HG03159 (cell line): Measurements from ENCODE around the gene TSC22D1.

Experiments
- ATAC-seq: cut with Tn5 transposase; IDR thresholded peaks from one replicate; pipeline ENCODE4 v1.9.1; 2021; ENCODE audit warnings: mild to moderate bottlenecking, moderate library complexity; ENCODE audit not compliant: unreplicated experiment

The TSC22D1 gene

DNA sequence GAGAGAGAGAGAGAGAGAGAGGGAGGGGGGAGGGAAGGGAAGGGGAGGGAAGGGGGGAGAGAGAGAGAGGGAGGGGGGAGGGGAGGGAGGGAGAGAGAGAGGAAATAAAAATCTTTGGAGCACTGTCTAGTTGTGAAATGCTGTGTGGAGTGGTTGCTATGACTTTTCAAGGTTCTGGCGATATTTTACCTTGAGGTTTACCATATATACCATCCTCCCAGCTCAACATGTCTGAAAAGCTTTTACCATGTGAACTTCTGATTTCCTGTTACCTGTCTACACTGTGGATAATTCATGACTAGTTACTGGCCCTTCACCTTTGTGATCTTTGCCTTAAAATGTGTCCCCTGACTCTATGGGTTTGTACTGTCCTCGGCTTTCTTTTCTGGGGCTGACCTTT, 164.3 kb downstream of the TSC22D1 start:
- no peak for ATAC-seq

DNA sequence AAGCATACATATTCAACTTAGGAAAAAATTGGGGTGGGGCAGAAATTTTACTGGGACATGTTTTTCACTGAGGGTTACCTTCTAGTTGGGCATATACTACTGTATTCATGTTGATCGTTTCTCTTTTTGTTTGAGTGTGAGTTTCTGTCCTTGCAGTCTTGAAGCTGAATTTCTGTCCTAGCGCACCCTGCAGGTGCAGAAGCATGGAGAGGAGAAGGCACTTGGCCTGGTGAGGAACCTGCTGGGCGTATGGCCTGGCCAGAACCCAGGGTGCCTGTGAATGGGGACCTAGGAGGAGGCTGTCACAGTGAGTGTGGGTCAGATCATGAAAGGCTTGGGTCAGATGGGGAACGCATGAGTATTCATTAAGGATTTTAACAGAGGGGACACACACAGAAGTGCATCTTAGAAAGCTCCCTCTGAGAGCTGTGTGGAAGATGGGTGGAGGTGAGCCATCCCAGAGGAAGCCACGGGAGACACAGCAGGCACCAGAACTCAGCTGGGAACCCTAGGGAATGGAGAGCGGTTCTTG, 165.7 kb downstream of the TSC22D1 start:
- no peak for ATAC-seq

DNA sequence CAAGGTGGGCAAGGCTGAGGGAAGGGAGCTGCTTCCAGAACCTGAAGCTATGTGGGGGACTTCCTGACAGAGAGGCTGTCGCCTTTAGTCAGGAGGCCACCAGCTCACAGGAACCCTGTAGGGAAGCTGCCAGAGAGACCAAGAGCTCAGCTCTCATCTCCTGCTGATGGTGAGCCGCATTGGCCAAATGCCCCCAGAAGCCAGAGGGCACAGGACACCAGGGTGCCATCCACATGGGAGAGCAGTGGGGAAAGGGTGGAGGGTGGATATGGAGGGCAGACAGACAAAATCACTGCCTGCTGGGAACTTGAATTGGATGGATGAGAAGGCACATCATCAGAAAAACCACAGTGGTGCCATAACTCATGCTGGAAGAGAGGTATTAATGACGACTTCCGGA, 166.5 kb downstream of the TSC22D1 start:
- no peak for ATAC-seq

GRCh38 chr13:44407891-44408290, 168.2 kb downstream of the TSC22D1 start:
- ATAC-seq = no peak

DNA sequence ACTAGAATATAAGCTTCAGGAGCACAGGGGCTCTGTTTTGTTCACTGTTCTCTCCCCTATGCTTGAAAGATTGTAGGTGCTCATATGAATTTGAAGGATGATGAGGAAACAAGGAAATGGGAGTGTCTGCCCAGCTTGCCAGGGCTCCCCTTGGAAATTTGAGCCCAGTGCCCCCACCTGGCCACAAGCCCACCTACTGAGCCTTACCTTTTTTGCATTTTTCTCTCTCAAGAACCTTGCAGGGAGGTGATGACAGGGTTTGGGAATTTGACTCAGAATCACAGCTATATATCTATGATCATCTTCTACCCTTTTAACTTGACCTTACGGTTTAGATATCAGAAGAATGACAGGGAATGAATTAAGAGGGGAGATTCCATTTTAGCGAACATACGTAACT, 168.8 kb downstream of the TSC22D1 start:
- ATAC-seq = no peak

- ATAC-seq = no peak
Observed at GRCh38 chr13:44406617-44407016, 169.5 kb downstream of the TSC22D1 start.

GRCh38 chr13:44404261-44405132, 171.6 kb downstream of the TSC22D1 start:
- no peak for ATAC-seq

GRCh38 chr13:44403461-44404056, 172.6 kb downstream of the TSC22D1 start:
- no peak for ATAC-seq

GRCh38 chr13:44402899-44403445, 173.2 kb downstream of the TSC22D1 start:
- no peak for ATAC-seq

DNA sequence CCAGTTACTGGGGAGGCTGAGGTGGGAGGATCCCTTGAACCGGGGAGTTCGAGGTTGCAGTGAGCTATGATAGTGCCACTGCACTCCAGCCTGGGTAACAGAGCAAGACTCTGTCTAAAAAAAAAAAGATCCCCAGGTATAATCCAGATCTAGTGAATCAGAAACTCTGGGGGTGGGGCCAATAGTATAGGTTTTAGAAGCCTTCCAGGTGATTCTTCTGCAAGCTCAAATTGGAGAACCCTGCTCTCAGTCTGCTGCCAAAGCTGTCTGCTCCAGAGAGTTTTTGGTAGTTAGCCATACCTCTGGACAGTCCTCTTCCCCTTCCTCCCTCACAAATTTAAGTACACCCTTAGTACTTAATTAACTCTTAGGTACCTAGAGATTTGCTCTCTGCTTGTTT, 174.6 kb downstream of the TSC22D1 start:
- no peak for ATAC-seq

- ATAC-seq = no peak
Observed at GRCh38 chr13:44400736-44401135, 175.4 kb downstream of the TSC22D1 start.

DNA sequence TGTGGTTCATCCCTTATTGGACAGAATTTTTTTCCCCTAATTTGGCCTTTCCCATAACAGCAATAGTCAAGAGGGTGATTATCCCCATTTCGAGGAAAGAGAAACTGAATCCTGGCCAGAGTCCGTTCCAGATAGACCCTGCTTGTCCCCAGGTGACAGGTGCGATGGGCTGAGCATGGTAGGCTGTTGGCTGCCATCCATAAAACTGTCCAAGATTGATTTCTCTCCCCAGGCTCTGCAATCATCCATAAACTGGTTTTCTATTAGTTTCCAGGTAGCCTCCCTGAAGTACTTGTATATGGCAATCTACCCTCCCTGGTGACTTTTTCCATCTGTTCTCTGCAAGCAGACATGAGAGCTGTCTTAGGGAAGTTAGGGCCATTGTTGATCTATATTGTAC, 177.1 kb downstream of the TSC22D1 start:
- no peak for ATAC-seq

DNA sequence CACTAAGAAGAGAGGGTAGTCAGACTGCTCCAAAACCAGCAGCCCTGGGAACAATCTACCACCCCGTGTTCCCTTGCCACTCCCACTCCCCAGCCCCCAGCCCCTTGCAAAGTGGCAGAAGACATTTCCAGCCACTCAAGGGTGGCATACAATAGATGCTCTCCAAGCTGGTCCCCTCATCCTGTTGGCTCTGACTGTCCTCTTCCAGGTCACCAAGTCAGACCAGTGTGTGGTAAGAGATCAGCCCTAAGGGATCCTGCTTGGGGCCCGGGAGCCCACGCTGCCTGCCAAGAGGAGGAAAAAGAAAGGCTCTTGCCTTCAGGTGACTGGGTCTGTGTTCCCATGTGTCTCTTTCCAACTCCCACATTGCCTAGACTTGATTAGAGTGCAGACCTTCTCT, 177.5 kb downstream of the TSC22D1 start:
- no peak for ATAC-seq

DNA sequence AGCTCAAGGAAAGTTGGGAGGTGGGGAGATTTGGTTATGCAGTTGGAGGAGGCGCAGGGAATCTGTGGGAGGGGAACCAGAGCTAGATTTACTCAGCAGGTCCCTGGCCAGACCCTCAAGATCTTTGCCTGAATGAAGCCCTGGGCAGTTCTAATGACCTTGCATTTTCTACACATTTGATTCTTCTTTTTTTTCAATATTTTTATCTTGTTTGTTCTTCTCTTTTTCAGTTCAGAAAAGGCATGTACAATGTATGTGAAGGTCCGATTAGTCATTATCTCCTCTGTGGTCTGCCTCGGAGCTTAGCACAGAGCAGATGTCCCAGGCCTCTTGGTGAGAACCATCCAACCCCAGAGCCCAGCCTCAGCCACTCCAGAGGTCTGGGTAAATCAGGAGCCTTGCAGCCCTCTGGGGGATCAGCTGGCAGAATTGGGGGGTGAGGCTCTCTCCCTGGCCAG, 178.3 kb downstream of the TSC22D1 start:
- ATAC-seq = no peak

DNA sequence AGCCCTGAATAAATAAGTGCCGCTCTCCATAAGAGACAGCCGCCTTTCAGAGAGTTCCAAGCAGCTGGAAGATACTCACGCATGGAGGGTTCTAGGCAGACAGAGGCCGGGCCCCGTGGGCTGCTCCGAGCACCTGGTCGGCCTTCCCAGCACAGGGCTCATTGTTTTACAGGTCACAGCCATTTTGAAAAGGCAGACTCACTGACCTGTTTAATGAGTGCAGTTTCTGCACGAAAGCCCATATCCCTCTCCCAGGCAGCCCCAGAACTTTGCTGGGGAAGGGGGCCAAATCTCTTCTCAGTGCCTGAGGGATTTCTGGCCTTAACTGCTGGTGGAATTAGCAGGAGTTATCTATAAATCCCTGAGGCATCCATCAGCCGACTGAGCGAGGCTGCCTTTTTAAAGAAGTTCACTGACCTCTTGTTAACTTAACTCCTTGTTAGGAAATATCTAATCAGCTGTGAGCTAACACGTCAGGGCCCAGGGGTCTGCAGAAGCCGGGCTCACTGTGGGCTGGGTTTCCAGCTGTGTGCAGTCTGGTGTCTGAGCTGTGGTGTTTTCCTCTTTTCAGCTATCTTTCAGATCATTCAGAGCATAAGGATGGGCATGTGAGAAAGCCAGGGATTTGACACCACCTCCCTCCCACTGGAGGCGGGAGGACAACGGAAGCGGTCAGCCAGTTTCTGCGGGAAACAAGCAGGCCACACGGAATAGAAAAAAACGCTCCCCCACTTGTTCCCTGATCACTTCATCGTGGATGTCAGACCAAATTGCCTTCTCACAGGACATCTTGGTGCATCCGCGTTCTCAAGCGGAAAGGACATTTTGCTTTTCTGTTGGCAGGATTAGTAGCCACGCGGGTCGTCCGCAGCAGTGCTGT, 179.2 kb downstream of the TSC22D1 start:
- no peak for ATAC-seq

DNA sequence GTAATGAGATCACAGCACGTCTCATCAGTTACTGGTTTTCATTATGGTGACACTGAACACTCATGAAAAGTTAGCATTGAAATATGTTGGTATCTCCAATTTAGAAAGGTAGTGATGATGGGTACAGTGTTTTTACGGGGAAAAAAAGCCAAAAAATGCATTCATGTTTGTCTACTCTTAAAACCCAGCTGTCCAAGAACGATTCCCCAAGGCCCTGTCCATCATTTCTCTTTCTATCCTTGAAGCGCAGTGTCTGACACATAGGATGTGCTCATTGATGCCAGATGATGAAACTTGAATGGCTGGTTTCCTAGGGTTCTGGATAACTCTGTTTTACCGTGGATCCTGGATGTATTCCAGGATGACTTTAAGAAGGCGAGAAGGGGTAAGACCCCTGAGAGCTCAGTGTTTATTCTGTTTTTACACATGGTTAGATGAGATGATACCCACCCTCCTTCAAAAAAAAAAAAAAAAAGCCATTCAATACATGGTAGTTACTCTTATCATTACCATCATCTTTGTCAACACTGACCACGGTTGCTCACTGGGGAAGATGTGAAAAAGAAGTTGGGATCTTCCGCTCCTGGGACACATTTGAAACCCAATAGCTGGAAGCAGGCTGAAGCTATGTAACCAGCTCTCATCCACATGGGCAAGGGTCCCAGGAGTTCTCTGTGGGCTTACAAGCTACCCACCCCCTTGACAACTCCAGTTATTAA, 180.0 kb downstream of the TSC22D1 start:
- ATAC-seq = no peak

DNA sequence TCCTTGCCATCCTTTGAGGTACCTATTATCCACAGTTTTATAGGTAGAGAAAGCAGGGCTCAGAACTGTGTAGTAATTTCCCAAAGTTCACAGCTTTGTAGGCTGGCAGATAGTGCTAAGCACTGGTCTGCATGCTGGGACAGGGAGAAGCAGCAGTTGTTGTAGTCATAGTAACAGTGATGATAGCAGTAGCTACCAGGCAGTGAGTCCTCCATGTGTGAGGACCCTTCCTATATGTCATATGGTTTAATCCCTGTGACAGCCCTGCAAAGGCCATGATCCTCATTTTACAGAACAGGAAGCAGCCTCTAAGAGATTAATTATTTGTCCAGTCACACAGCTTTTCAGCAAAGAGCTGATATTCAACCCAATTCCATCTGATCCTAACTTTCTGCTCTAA, 181.5 kb downstream of the TSC22D1 start:
- ATAC-seq = no peak

DNA sequence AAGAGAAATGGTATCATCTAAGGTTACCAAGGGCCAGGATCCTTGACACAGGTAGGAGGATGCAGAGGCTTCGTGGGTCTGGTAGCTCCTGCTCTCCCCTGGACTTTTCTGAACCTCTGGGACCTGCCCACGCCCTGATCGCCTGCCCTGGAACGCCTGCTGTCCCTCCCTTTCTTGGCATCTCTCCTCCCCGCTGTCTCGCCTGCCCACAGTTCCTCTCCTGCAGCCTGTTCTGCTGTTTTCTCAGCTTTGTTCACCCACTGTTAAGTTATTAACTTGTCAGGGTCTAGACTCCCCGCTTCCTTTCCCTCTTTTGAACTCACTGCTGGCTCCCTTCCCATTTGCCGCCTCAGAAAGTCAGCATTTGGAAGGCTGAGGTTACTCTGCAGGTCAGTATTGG, 182.7 kb downstream of the TSC22D1 start:
- ATAC-seq = no peak

DNA sequence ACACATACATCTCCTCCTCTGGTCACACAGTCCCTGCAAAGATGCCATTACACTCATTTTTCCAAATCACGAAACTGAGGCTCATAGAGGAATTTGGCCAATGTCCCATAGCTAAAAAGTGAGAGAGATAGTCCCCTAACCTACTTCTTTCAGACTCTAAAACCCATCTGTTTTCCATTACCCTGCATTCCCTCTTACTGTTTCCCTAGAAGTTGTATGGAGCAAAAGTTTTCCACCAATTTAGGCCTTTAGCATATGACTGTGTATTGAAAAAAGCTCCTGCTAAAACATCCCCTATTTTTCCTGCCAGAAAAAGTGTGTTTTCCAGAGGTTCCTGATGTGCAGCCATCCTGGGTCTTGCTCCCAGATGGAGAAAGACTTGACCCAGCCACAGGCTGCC, 186.3 kb downstream of the TSC22D1 start:
- ATAC-seq = no peak

DNA sequence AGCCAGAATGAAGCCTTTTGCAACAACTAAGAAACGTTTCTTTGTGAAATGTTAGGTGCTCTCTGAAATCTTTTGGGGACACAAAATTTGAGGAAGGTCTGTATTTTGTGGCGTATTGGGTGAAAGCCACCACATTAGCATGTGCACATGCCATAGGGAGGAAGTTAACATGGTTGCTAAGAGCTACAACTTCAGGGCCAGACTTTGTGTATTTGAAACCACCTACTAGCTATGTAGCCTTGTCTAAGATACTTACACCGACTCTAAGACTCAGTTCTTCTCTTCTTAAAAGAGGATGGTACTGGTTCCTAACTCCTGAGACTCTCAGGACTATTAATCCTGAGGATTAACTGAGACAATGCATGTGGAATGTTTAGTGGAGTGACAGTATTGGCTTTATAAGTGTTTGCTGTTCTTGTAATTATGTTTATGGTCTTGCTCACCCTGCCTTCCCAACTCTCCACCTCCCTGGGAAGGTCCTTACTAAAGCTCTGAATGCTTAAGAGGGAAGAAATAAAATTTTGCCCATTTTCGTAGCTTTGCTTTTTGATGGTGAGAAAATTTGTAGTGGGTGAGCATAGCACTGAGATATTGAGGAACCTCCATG, 187.0 kb downstream of the TSC22D1 start:
- ATAC-seq = no peak
